Nucleus accumbens (tissue), 56 donors: Measurements from ENCODE around the gene C1QL4.
"Not testable (repeated sequence)": the region's sequence is repeated elsewhere in the genome, so short reads cannot be mapped to it uniquely, and the experiment has no call there.

Experiments used
- DNase-seq, 56 donors: peaks; one replicate each; lab custom pipeline; 2025; lab: John Stamatoyannopoulos, UW

The C1QL4 gene

DNA sequence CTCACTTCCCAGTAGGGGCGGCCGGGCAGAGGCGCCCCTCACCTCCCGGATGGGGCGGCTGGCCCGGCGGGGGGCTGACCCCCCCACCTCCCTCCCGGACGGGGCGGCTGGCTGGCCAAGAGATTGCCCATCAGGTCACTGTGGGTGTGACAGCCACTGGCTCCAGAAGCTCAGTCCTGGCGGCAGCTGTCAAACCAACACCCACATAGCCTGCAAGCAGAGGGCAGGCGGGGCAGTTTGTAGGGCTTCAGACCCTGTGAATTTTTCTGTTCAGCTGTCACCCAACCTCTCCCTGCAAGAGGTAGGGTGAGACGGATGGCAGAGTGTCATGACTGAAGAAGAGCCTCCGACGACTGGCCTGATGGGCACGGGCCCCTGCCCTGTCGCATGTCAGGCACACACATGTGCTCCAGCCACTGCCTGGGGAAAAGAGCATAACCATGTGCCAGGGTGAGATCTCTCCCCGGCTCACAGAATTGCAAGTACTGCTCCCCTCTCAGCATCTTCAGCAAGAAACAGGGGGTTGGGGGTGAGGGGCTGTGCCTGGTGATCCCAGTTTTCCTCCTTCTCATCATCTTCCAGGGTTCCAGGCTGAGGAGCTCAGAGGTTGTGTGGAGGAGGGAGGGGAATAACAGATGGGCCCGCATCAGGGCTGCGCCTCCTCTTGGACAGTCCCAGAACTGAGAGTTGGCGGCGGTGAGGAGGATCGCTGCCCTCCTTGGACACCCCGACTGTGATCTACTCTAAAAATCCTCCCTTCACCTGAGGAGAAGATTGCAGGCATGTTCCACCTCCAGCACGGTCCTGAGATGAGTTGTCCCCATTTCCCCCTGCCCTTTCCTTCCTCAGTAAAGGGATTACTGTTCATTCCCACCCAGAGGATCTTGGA is 53.2 kb downstream of the C1QL4 start:
- no peak for DNase-seq

DNA sequence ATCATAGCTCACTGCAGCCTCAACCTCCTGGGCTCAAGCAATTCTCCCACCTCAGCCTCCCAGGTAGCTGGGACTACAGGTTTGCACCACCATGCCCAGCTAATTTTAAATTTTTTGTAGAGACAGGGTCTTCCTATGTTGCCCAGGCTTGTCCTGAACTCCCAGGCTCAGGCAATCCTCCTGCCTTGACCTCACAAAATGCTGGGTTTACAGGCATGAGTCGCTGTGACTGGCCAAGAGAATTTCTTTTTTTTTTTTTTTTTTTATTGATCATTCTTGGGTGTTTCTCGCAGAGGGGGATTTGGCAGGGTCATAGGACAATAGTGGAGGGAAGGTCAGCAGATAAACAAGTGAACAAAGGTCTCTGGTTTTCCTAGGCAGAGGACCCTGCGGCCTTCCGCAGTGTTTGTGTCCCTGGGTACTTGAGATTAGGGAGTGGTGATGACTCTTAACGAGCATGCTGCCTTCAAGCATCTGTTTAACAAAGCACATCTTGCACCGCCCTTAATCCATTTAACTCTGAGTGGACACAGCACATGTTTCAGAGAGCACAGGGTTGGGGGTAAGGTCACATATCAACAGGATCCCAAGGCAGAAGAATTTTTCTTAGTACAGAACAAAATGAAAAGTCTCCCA is 54.1 kb downstream of the C1QL4 start:
- not testable (repeated sequence) for DNase-seq
